Measurements from ENCODE around the gene NCAPH2. TPM values are rescaled to one million over a fixed set of nuclear protein-coding genes. Genes with fewer than 3 reads are reported as not detected.

NCAPH2 gene
- total RNA-seq, result 10 to 100 TPM; 26.5 to 64.7 (median 41.6) TPM

GRCh38 chr22:50507991-50508884 is at the start of gene NCAPH2:
Gene NCAPH2, plus strand, starts transcription at chr22:50508224. Its CDS starts 114 bp downstream, at chr22:50508338.
- TF ChIP-seq POLR2A (IDR thresholded peaks at IDR 0.05) (peak; percentile 82), POLR2AphosphoS5 (IDR thresholded peaks at IDR 0.05) (peak; percentile 92 to 94 (median 94))
- TF ChIP-seq, protein P1, sequence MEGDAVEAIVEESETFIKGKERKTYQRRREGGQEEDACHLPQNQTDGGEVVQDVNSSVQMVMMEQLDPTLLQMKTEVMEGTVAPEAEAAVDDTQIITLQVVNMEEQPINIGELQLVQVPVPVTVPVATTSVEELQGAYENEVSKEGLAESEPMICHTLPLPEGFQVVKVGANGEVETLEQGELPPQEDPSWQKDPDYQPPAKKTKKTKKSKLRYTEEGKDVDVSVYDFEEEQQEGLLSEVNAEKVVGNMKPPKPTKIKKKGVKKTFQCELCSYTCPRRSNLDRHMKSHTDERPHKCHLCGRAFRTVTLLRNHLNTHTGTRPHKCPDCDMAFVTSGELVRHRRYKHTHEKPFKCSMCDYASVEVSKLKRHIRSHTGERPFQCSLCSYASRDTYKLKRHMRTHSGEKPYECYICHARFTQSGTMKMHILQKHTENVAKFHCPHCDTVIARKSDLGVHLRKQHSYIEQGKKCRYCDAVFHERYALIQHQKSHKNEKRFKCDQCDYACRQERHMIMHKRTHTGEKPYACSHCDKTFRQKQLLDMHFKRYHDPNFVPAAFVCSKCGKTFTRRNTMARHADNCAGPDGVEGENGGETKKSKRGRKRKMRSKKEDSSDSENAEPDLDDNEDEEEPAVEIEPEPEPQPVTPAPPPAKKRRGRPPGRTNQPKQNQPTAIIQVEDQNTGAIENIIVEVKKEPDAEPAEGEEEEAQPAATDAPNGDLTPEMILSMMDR (IDR thresholded peaks at IDR 0.05), result no peak
- peaks cover 0 to 4% (median 0%) of the 10 kb centered on the region in 4 donors for H3K36me3 ChIP-seq
- H3K4me3 ChIP-seq, result peak within 1 kb of the TSS; percentile 81 to 98 (median 93)
- H3K4me1 ChIP-seq, result peaks cover 8 to 30% (median 21%) of the 10 kb centered on the region in 4 donors
- H3K27me3 ChIP-seq, result no peaks in the 10 kb centered on the region
- in situ Hi-C loops (cut with MboI; ENCODE audit: low pct_ligation_motif_present in 1 of 4, low pct_unique_long_range_greater_than_20kb in 1 of 4, low sequenced_read_pairs in 3 of 4) (no loop called here), intact Hi-C loops (cut with DNase I; ENCODE audit: low total_unique reads) (no loop called here)
- peak; percentile 97 for DNase-seq
- H3K27ac ChIP-seq, result peak within 1 kb of the TSS; percentile 90 to 96 (median 92)
- H3K9me3 ChIP-seq, result no peaks in the 10 kb centered on the region
- WGBS, 2 donors (ENCODE audit: low coverage in 1 of 2), result 1 to 2% methylated on average over 6 to 25 of the region's 76 CpGs

DNA sequence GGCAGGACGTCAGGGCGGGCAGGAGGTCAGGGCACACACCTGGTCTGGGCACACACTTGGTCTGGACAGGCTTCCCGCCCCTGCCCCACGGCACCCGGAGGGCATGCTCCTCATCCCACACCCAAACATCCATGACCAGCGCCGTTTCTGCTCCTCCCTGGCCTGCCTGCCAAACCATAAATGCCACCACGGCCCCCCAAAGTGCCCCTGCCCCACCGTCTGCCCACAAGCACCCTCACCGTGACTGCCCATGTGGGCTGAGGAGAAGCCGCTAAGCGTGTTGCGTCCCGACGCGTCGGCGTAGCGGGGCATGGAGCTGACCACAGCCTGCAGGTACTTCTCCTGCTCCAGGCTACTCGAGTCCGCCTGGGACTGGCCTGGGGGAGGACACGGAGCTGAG is 49.0 kb upstream of the NCAPH2 start:
- 96% methylated on average over 22 of the region's 22 CpGs; no CpG with 5 or more reads in 1 of the 2 donors for WGBS, 2 donors (ENCODE audit: low coverage in 1 of 2)
- H3K27ac ChIP-seq, result no peak overlapping the region
- H3K4me1 ChIP-seq, result peaks cover 0 to 6% (median 0%) of the 10 kb centered on the region in 4 donors
- H3K36me3 ChIP-seq, result peaks cover 0 to 75% (median 40%) of the 10 kb centered on the region in 4 donors
- intact Hi-C loops (cut with DNase I; ENCODE audit: low total_unique reads) (no loop called here), in situ Hi-C loops (cut with MboI; ENCODE audit: low pct_ligation_motif_present in 1 of 4, low pct_unique_long_range_greater_than_20kb in 1 of 4, low sequenced_read_pairs in 3 of 4) (no loop called here)
- no peak for DNase-seq
- no peaks in the 10 kb centered on the region for H3K27me3 ChIP-seq
- H3K4me3 ChIP-seq, result no peak overlapping the region
- no peaks in the 10 kb centered on the region for H3K9me3 ChIP-seq
- TF ChIP-seq, protein P1 (IDR thresholded peaks at IDR 0.05), result no peak
- TF ChIP-seq POLR2AphosphoS5 (IDR thresholded peaks at IDR 0.05) (no peak), EP300 (IDR thresholded peaks at IDR 0.05; ENCODE audit: low read depth) (no peak), POLR2A (IDR thresholded peaks at IDR 0.05) (no peak)

DNA sequence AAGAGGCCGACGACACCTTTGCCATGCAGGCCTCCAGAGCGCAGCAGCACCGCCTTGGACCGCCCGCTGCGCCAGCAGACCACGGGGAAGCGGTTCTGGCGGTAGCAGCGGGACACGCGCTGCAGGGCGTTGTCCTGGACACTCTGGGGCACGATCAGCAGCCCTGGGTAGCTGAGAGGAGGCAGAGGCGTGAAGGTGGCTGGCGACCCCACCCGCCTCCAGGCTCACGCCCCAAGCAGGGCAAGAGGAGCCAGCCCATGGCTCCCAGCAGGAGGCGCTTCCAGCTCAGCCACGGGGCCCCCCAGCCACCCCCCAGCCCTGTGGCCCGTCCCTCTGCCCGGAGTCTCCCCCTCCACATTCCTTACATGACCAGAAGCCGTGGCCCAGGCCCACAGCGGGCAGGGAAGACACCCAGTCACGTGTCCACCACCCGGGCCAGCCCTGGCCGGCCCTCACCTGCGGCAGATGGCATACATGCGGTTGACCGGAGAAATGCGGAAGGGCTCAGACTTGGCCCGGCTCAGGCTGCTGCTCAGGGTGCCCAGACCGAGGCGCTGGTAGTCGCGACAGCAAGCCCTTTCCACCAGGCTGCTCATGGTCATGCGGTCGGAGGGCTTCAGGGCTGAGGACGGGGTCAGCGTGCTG is 48.4 kb upstream of the NCAPH2 start:
- intact Hi-C loops (cut with DNase I; ENCODE audit: low total_unique reads), result no loop called here
- Histone ChIP-seq H3K4me3 (no peak overlapping the region), H3K27me3 (no peaks in the 10 kb centered on the region), H3K4me1 (peaks cover 0 to 6% (median 0%) of the 10 kb centered on the region in 4 donors), H3K36me3 (peaks cover 0 to 73% (median 40%) of the 10 kb centered on the region in 4 donors), H3K27ac (no peak overlapping the region), H3K9me3 (no peaks in the 10 kb centered on the region)
- 92% methylated on average over 37 of the region's 41 CpGs; no CpG with 5 or more reads in 1 of the 2 donors for WGBS, 2 donors (ENCODE audit: low coverage in 1 of 2)
- DNase-seq, result no peak
- TF ChIP-seq POLR2A (IDR thresholded peaks at IDR 0.05), result no peak
- TF ChIP-seq, protein P1 (IDR thresholded peaks at IDR 0.05), result no peak
- no peak for TF ChIP-seq POLR2AphosphoS5 (IDR thresholded peaks at IDR 0.05)
- TF ChIP-seq EP300 (IDR thresholded peaks at IDR 0.05; ENCODE audit: low read depth), result no peak
- in situ Hi-C loops (cut with MboI; ENCODE audit: low pct_ligation_motif_present in 1 of 4, low pct_unique_long_range_greater_than_20kb in 1 of 4, low sequenced_read_pairs in 3 of 4), result no loop called here

DNA sequence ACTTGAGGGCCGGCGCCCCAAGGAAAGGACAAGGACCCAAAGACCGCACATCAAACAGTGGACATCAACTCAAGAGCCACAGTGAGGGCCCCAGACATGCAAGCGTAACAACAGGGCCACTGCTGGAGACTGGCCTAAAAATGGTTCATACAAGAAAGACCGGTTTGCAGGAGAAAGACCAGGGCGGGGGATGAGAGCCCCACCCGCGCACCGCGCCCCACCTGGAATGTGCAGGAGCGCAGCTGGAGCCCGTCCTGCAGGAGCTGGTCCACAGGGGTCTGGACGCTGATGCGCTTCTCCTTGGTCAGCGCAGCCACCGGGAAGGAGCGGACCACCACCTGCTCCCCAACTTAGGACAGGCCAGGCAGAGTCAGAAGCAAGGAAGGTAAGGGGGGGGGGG is 47.1 kb upstream of the NCAPH2 start:
- Histone ChIP-seq H3K4me1 (peaks cover 0 to 6% (median 0%) of the 10 kb centered on the region in 4 donors), H3K36me3 (peaks cover 0 to 80% (median 36%) of the 10 kb centered on the region in 4 donors), H3K27me3 (no peaks in the 10 kb centered on the region), H3K27ac (no peak overlapping the region), H3K9me3 (no peaks in the 10 kb centered on the region), H3K4me3 (no peak overlapping the region)
- TF ChIP-seq, protein P1 (IDR thresholded peaks at IDR 0.05), result no peak
- TF ChIP-seq EP300 (IDR thresholded peaks at IDR 0.05; ENCODE audit: low read depth) (no peak), POLR2A (IDR thresholded peaks at IDR 0.05) (no peak), POLR2AphosphoS5 (IDR thresholded peaks at IDR 0.05) (no peak)
- in situ Hi-C loops (cut with MboI; ENCODE audit: low pct_ligation_motif_present in 1 of 4, low pct_unique_long_range_greater_than_20kb in 1 of 4, low sequenced_read_pairs in 3 of 4) (no loop called here), intact Hi-C loops (cut with DNase I; ENCODE audit: low total_unique reads) (no loop called here)
- WGBS, 2 donors (ENCODE audit: low coverage in 1 of 2), result 71 to 80% methylated on average over 5 to 16 of the region's 17 CpGs
- peak; percentile 47 for DNase-seq
